H1 (cell line): ENCODE data around the gene ZNF835. TPM values are rescaled to one million over a fixed set of nuclear protein-coding genes. Genes with fewer than 3 reads are reported as not detected.
"Not testable (repeated sequence)": the region's sequence is repeated elsewhere in the genome, so short reads cannot be mapped to it uniquely, and the experiment has no call there.

Experiments used
- CTCF ChIA-PET: fragments of 300-600 bp; sonication (Branson Sonifier 250); formaldehyde crosslinking; loops from one replicate; lab custom pipeline; 2021; ENCODE audit not compliant: partially characterized antibody; lab: Charles Lee
- POLR2A ChIA-PET: fragments of 300-600 bp; sonication (Branson Sonifier 250); formaldehyde crosslinking; loops from one replicate; lab custom pipeline; 2021; ENCODE audit warnings: inconsistent platforms; ENCODE audit not compliant: partially characterized antibody; lab: Charles Lee
- DNase-seq, 2 experiments: peaks; one replicate each; pipeline versions ENCODE4 v3.0.0 to v3.0.0-alpha.2; 2010 to 2022; ENCODE audit warnings: low spot score in 2 of 2, low read depth in 1 of 2, mixed read lengths in 1 of 2
- FAIRE-seq: peaks from 2 replicates; lab custom pipeline; 2011; peaks lifted over from hg19 to GRCh38; lab: Jason Lieb, UNC
- H2AFZ ChIP-seq: 2 replicates; pipeline ENCODE4 v1.8.1; 2012; ENCODE audit warnings: low read length, inconsistent platforms
- H2AK5ac ChIP-seq: 2 replicates; pipeline ENCODE4 v1.6.1; 2013; ENCODE audit warnings: low read depth, low read length
- H2BK120ac ChIP-seq: replicated peaks from 2 replicates; pipeline ENCODE3; 2013; ENCODE audit warnings: low read depth, low read length, inconsistent platforms
- H2BK12ac ChIP-seq: 2 replicates; pipeline ENCODE4 v1.6.1; 2013; ENCODE audit warnings: low read depth, low read length
- H2BK15ac ChIP-seq: 2 replicates; pipeline ENCODE4 v1.6.1; 2013; ENCODE audit warnings: low read length
- H2BK20ac ChIP-seq: 2 replicates; pipeline ENCODE4 v1.6.1; 2013; ENCODE audit warnings: low read length
- H2BK5ac ChIP-seq: 2 replicates; pipeline ENCODE4 v1.6.1; 2013; ENCODE audit warnings: low read depth, low read length
- H3K14ac ChIP-seq: 2 replicates; pipeline ENCODE4 v1.6.1; 2013; ENCODE audit warnings: inconsistent platforms; ENCODE audit not compliant: insufficient read length
- H3K18ac ChIP-seq: 2 replicates; pipeline ENCODE4 v1.6.1; 2013; ENCODE audit warnings: low read length; ENCODE audit errors: extremely low read depth
- H3K23ac ChIP-seq: 2 replicates; pipeline ENCODE4 v1.6.1; 2013; ENCODE audit warnings: inconsistent platforms; ENCODE audit not compliant: insufficient read length
- H3K23me2 ChIP-seq: 2 replicates; pipeline ENCODE4 v1.6.1; 2013; ENCODE audit warnings: low read depth, low read length
- H3K27ac ChIP-seq: 2 replicates; pipeline ENCODE4 v1.6.1; 2011; ENCODE audit warnings: low read depth, low read length, inconsistent platforms
- H3K27me3 ChIP-seq, 4 experiments: replicated peaks in 1 of 4; 1 replicate in 1 of 4; 2 replicates in 3 of 4; pipeline versions ENCODE4 v1.6.1 to v1.8.1; 2011 to 2013; ENCODE audit warnings: low read length in 3 of 4, mild to moderate bottlenecking in 3 of 4, inconsistent platforms in 2 of 4, mixed read lengths in 2 of 4, moderate library complexity in 1 of 4; ENCODE audit not compliant: control insufficient read depth in 3 of 4, insufficient read depth in 3 of 4; ENCODE audit errors: extremely low read depth in 1 of 4
- H3K36me3 ChIP-seq, 4 experiments: 2 replicates each; pipeline versions ENCODE4 v1.6.1 to v1.8.1; 2011 to 2013; ENCODE audit warnings: mild to moderate bottlenecking in 4 of 4, low read length in 3 of 4, moderate library complexity in 2 of 4, control low read depth in 1 of 4, inconsistent platforms in 1 of 4; ENCODE audit not compliant: insufficient read depth in 4 of 4, control insufficient read depth in 2 of 4
- H3K4ac ChIP-seq: replicated peaks from 2 replicates; pipeline ENCODE3; 2013; ENCODE audit warnings: low read length, low read depth, mixed read lengths, inconsistent platforms; ENCODE audit not compliant: insufficient read length
- H3K4me1 ChIP-seq, 4 experiments: replicated peaks in 1 of 4; 1 replicate in 1 of 4; 2 replicates in 3 of 4; pipeline versions ENCODE4 v1.6.1 to v1.8.1; 2011 to 2013; ENCODE audit warnings: low read length in 3 of 4, inconsistent platforms in 2 of 4, mixed read lengths in 1 of 4; ENCODE audit not compliant: insufficient read depth in 4 of 4, control insufficient read depth in 3 of 4
- H3K4me2 ChIP-seq, 2 experiments: 2 replicates each; pipeline versions ENCODE4 v1.6.1 to v1.8.1; 2011 to 2013; ENCODE audit warnings: low read depth in 2 of 2, low read length in 2 of 2, control low read depth in 1 of 2, inconsistent platforms in 1 of 2, mild to moderate bottlenecking in 1 of 2; ENCODE audit not compliant: insufficient read depth in 1 of 2
- H3K4me3 ChIP-seq, 4 experiments: fragments of 200-600, 300-600 bp in 1 of 4; sonication (generic), shearing (Covaris generic), sonication (Bioruptor Twin) in 1 of 4; 2 replicates each; pipeline versions ENCODE4 v1.5.1 to v1.8.1; 2011 to 2016; ENCODE audit warnings: low read length in 4 of 4, low read depth in 3 of 4, control low read depth in 2 of 4, inconsistent platforms in 2 of 4, mild to moderate bottlenecking in 2 of 4, mixed read lengths in 1 of 4, moderate library complexity in 1 of 4; ENCODE audit not compliant: insufficient read depth in 2 of 4; ENCODE audit errors: extremely low read depth in 1 of 4
- H3K56ac ChIP-seq: replicated peaks from 2 replicates; pipeline ENCODE3; 2013; ENCODE audit warnings: low read depth, mild to moderate bottlenecking, mixed read lengths, low read length, inconsistent platforms; ENCODE audit not compliant: insufficient read length
- H3K79me1 ChIP-seq: 2 replicates; pipeline ENCODE4 v1.6.1; 2013; ENCODE audit warnings: low read depth, low read length, control low read depth
- H3K79me2 ChIP-seq, 2 experiments: 2 replicates each; pipeline versions ENCODE4 v1.6.1 to v1.8.1; 2012 to 2013; ENCODE audit warnings: low read length in 2 of 2, mild to moderate bottlenecking in 2 of 2, inconsistent platforms in 1 of 2; ENCODE audit not compliant: insufficient read depth in 2 of 2, control insufficient read depth in 1 of 2
- H3K9ac ChIP-seq, 4 experiments: replicated peaks in 1 of 4; 1 replicate in 1 of 4; 2 replicates in 3 of 4; pipeline versions ENCODE4 v1.6.1 to v1.8.1; 2011 to 2013; ENCODE audit warnings: low read depth in 3 of 4, low read length in 3 of 4, control low read depth in 2 of 4, mild to moderate bottlenecking in 2 of 4, moderate library complexity in 2 of 4, inconsistent platforms in 1 of 4; ENCODE audit errors: extremely low read depth in 1 of 4
- H3K9me3 ChIP-seq, 2 experiments: 2 replicates each; pipeline versions ENCODE4 v1.6.1 to v1.8.1; 2012 to 2013; ENCODE audit warnings: mild to moderate bottlenecking in 2 of 2, moderate library complexity in 2 of 2, control low read depth in 1 of 2, inconsistent platforms in 1 of 2, low read depth in 1 of 2, low read length in 1 of 2, mixed read lengths in 1 of 2; ENCODE audit not compliant: insufficient read depth in 2 of 2
- H4K20me1 ChIP-seq, 2 experiments: replicated peaks in 1 of 2; 2 replicates each; pipeline versions ENCODE3 to v1.8.1; 2011 to 2013; ENCODE audit warnings: inconsistent platforms in 2 of 2, low read length in 2 of 2, mild to moderate bottlenecking in 1 of 2; ENCODE audit not compliant: insufficient read depth in 2 of 2, control insufficient read depth in 1 of 2
- H4K5ac ChIP-seq: 2 replicates; pipeline ENCODE4 v1.6.1; 2013; ENCODE audit warnings: low read length, low read depth, mixed read lengths, inconsistent platforms; ENCODE audit not compliant: insufficient read length
- H4K8ac ChIP-seq: 2 replicates; pipeline ENCODE4 v1.8.0; 2013; ENCODE audit warnings: mild to moderate bottlenecking, moderate library complexity, low read length, inconsistent platforms; ENCODE audit not compliant: insufficient read depth; ENCODE audit errors: extremely low read depth
- H4K91ac ChIP-seq: replicated peaks from 2 replicates; pipeline ENCODE3; 2013; ENCODE audit warnings: low read length, mixed read lengths, inconsistent platforms; ENCODE audit not compliant: insufficient read length
- WGBS, 2 experiments: shearing (Covaris generic) in 1 of 2; methylation state at CpG; one replicate each; pipeline versions ENCODE4 v1.1.6 to v1.1.7; 2013 to 2015; ENCODE audit warnings: low lambda C conversion rate in 2 of 2, mixed read lengths in 2 of 2, inconsistent platforms in 1 of 2, low coverage in 1 of 2, missing lambda C conversion rate in 1 of 2; ENCODE audit not compliant: insufficient replicate concordance in 2 of 2, insufficient coverage in 1 of 2, insufficient read length in 1 of 2; ENCODE audit errors: extremely low coverage in 1 of 2, missing lambda C conversion rate in 1 of 2; 5-methylcytosine and 5-hydroxymethylcytosine counted together
- polyA plus RNA-seq, 7 experiments: library from polyadenylated mRNA; depleted of rRNA in 3 of 7; stranded (reverse) in 5 of 7; unstranded in 2 of 7; fragments of >200 nt in 5 of 7; fragments of 200-250 nt in 2 of 7; gene quantifications; 1 replicate in 5 of 7; 2 replicates in 1 of 7; 4 replicates in 1 of 7; pipeline versions ENCODE4 v1.2.1 to v1.2.3, GENCODE V29; 2011 to 2013; ENCODE audit warnings: missing spikeins in 2 of 7, mixed read lengths in 2 of 7
- total RNA-seq: library from RNA; stranded (reverse); fragmentation: NEBNext Ultra II Directional; extraction: Animal tissue kit (Norgen Biotek cat#: 25700); gene quantifications from 2 replicates; pipeline ENCODE4 v1.2.1, GENCODE V29; 2021

Gene ZNF835
- total and polyA plus RNA-seq, 2 of the 8 experiments (the other 6 are each of a cell fraction or from before 2014, with no cell fraction given) = 0.02 to 1.8 TPM

GRCh38 chr19:56672610-56673009, 1.1 kb upstream of the ZNF835 start:
- H2BK15ac ChIP-seq, H3K23ac ChIP-seq, H2BK5ac ChIP-seq, H2BK20ac ChIP-seq, H2AFZ ChIP-seq, H3K4me2 ChIP-seq, H4K91ac ChIP-seq, CTCF ChIA-PET, H3K4me1 ChIP-seq, H2BK12ac ChIP-seq, H3K9ac ChIP-seq, H2AK5ac ChIP-seq, H3K14ac ChIP-seq, H3K79me2 ChIP-seq, H4K8ac ChIP-seq, POLR2A ChIA-PET, H3K56ac ChIP-seq, H3K4me3 ChIP-seq, H4K20me1 ChIP-seq, H3K27ac ChIP-seq, H3K36me3 ChIP-seq, H4K5ac ChIP-seq, H3K79me1 ChIP-seq, H3K4ac ChIP-seq, H3K23me2 ChIP-seq, H2BK120ac ChIP-seq, DNase-seq, H3K27me3 ChIP-seq, H3K18ac ChIP-seq: not testable (repeated sequence)
- WGBS, 2 experiments = 100% methylated on average over 1 of the region's 2 CpGs; no CpG with 5 or more reads in 1 of the 2 experiments
- peak; percentile 19 for FAIRE-seq
- peaks cover 52 to 83% of the 10 kb centered on the region in 2 experiments for H3K9me3 ChIP-seq
